H1 (cell line): ENCODE results near the gene GSAP. TPM values are rescaled to one million over a fixed set of nuclear protein-coding genes. Genes with fewer than 3 reads are reported as not detected.
"Not testable (repeated sequence)": the region's sequence is repeated elsewhere in the genome, so short reads cannot be mapped to it uniquely, and the experiment has no call there.

Experiments
- CTCF ChIA-PET: fragments of 300-600 bp; sonication (Branson Sonifier 250); formaldehyde crosslinking; loops from one replicate; lab custom pipeline; 2021; ENCODE audit not compliant: partially characterized antibody; lab: Charles Lee
- POLR2A ChIA-PET: fragments of 300-600 bp; sonication (Branson Sonifier 250); formaldehyde crosslinking; loops from one replicate; lab custom pipeline; 2021; ENCODE audit warnings: inconsistent platforms; ENCODE audit not compliant: partially characterized antibody; lab: Charles Lee
- DNase-seq, 2 experiments: peaks; one replicate each; pipeline versions ENCODE4 v3.0.0 to v3.0.0-alpha.2; 2010 to 2022; ENCODE audit warnings: low spot score in 2 of 2, low read depth in 1 of 2, mixed read lengths in 1 of 2
- FAIRE-seq: peaks from 2 replicates; lab custom pipeline; 2011; peaks lifted over from hg19 to GRCh38; lab: Jason Lieb, UNC
- H2AFZ ChIP-seq: 2 replicates; pipeline ENCODE4 v1.8.1; 2012; ENCODE audit warnings: low read length, inconsistent platforms
- H2AK5ac ChIP-seq: 2 replicates; pipeline ENCODE4 v1.6.1; 2013; ENCODE audit warnings: low read depth, low read length
- H2BK120ac ChIP-seq: replicated peaks from 2 replicates; pipeline ENCODE3; 2013; ENCODE audit warnings: low read depth, low read length, inconsistent platforms
- H2BK12ac ChIP-seq: 2 replicates; pipeline ENCODE4 v1.6.1; 2013; ENCODE audit warnings: low read depth, low read length
- H2BK15ac ChIP-seq: 2 replicates; pipeline ENCODE4 v1.6.1; 2013; ENCODE audit warnings: low read length
- H2BK20ac ChIP-seq: 2 replicates; pipeline ENCODE4 v1.6.1; 2013; ENCODE audit warnings: low read length
- H2BK5ac ChIP-seq: 2 replicates; pipeline ENCODE4 v1.6.1; 2013; ENCODE audit warnings: low read depth, low read length
- H3K14ac ChIP-seq: 2 replicates; pipeline ENCODE4 v1.6.1; 2013; ENCODE audit warnings: inconsistent platforms; ENCODE audit not compliant: insufficient read length
- H3K18ac ChIP-seq: 2 replicates; pipeline ENCODE4 v1.6.1; 2013; ENCODE audit warnings: low read length; ENCODE audit errors: extremely low read depth
- H3K23ac ChIP-seq: 2 replicates; pipeline ENCODE4 v1.6.1; 2013; ENCODE audit warnings: inconsistent platforms; ENCODE audit not compliant: insufficient read length
- H3K23me2 ChIP-seq: 2 replicates; pipeline ENCODE4 v1.6.1; 2013; ENCODE audit warnings: low read depth, low read length
- H3K27ac ChIP-seq: 2 replicates; pipeline ENCODE4 v1.6.1; 2011; ENCODE audit warnings: low read depth, low read length, inconsistent platforms
- H3K27me3 ChIP-seq, 4 experiments: replicated peaks in 1 of 4; 1 replicate in 1 of 4; 2 replicates in 3 of 4; pipeline versions ENCODE4 v1.6.1 to v1.8.1; 2011 to 2013; ENCODE audit warnings: low read length in 3 of 4, mild to moderate bottlenecking in 3 of 4, inconsistent platforms in 2 of 4, mixed read lengths in 2 of 4, moderate library complexity in 1 of 4; ENCODE audit not compliant: control insufficient read depth in 3 of 4, insufficient read depth in 3 of 4; ENCODE audit errors: extremely low read depth in 1 of 4
- H3K36me3 ChIP-seq, 4 experiments: 2 replicates each; pipeline versions ENCODE4 v1.6.1 to v1.8.1; 2011 to 2013; ENCODE audit warnings: mild to moderate bottlenecking in 4 of 4, low read length in 3 of 4, moderate library complexity in 2 of 4, control low read depth in 1 of 4, inconsistent platforms in 1 of 4; ENCODE audit not compliant: insufficient read depth in 4 of 4, control insufficient read depth in 2 of 4
- H3K4ac ChIP-seq: replicated peaks from 2 replicates; pipeline ENCODE3; 2013; ENCODE audit warnings: low read length, low read depth, mixed read lengths, inconsistent platforms; ENCODE audit not compliant: insufficient read length
- H3K4me1 ChIP-seq, 4 experiments: replicated peaks in 1 of 4; 1 replicate in 1 of 4; 2 replicates in 3 of 4; pipeline versions ENCODE4 v1.6.1 to v1.8.1; 2011 to 2013; ENCODE audit warnings: low read length in 3 of 4, inconsistent platforms in 2 of 4, mixed read lengths in 1 of 4; ENCODE audit not compliant: insufficient read depth in 4 of 4, control insufficient read depth in 3 of 4
- H3K4me2 ChIP-seq, 2 experiments: 2 replicates each; pipeline versions ENCODE4 v1.6.1 to v1.8.1; 2011 to 2013; ENCODE audit warnings: low read depth in 2 of 2, low read length in 2 of 2, control low read depth in 1 of 2, inconsistent platforms in 1 of 2, mild to moderate bottlenecking in 1 of 2; ENCODE audit not compliant: insufficient read depth in 1 of 2
- H3K4me3 ChIP-seq, 4 experiments: fragments of 200-600, 300-600 bp in 1 of 4; sonication (generic), shearing (Covaris generic), sonication (Bioruptor Twin) in 1 of 4; 2 replicates each; pipeline versions ENCODE4 v1.5.1 to v1.8.1; 2011 to 2016; ENCODE audit warnings: low read length in 4 of 4, low read depth in 3 of 4, control low read depth in 2 of 4, inconsistent platforms in 2 of 4, mild to moderate bottlenecking in 2 of 4, mixed read lengths in 1 of 4, moderate library complexity in 1 of 4; ENCODE audit not compliant: insufficient read depth in 2 of 4; ENCODE audit errors: extremely low read depth in 1 of 4
- H3K56ac ChIP-seq: replicated peaks from 2 replicates; pipeline ENCODE3; 2013; ENCODE audit warnings: low read depth, mild to moderate bottlenecking, mixed read lengths, low read length, inconsistent platforms; ENCODE audit not compliant: insufficient read length
- H3K79me1 ChIP-seq: 2 replicates; pipeline ENCODE4 v1.6.1; 2013; ENCODE audit warnings: low read depth, low read length, control low read depth
- H3K79me2 ChIP-seq, 2 experiments: 2 replicates each; pipeline versions ENCODE4 v1.6.1 to v1.8.1; 2012 to 2013; ENCODE audit warnings: low read length in 2 of 2, mild to moderate bottlenecking in 2 of 2, inconsistent platforms in 1 of 2; ENCODE audit not compliant: insufficient read depth in 2 of 2, control insufficient read depth in 1 of 2
- H3K9ac ChIP-seq, 4 experiments: replicated peaks in 1 of 4; 1 replicate in 1 of 4; 2 replicates in 3 of 4; pipeline versions ENCODE4 v1.6.1 to v1.8.1; 2011 to 2013; ENCODE audit warnings: low read depth in 3 of 4, low read length in 3 of 4, control low read depth in 2 of 4, mild to moderate bottlenecking in 2 of 4, moderate library complexity in 2 of 4, inconsistent platforms in 1 of 4; ENCODE audit errors: extremely low read depth in 1 of 4
- H3K9me3 ChIP-seq, 2 experiments: 2 replicates each; pipeline versions ENCODE4 v1.6.1 to v1.8.1; 2012 to 2013; ENCODE audit warnings: mild to moderate bottlenecking in 2 of 2, moderate library complexity in 2 of 2, control low read depth in 1 of 2, inconsistent platforms in 1 of 2, low read depth in 1 of 2, low read length in 1 of 2, mixed read lengths in 1 of 2; ENCODE audit not compliant: insufficient read depth in 2 of 2
- H4K20me1 ChIP-seq, 2 experiments: replicated peaks in 1 of 2; 2 replicates each; pipeline versions ENCODE3 to v1.8.1; 2011 to 2013; ENCODE audit warnings: inconsistent platforms in 2 of 2, low read length in 2 of 2, mild to moderate bottlenecking in 1 of 2; ENCODE audit not compliant: insufficient read depth in 2 of 2, control insufficient read depth in 1 of 2
- H4K5ac ChIP-seq: 2 replicates; pipeline ENCODE4 v1.6.1; 2013; ENCODE audit warnings: low read length, low read depth, mixed read lengths, inconsistent platforms; ENCODE audit not compliant: insufficient read length
- H4K8ac ChIP-seq: 2 replicates; pipeline ENCODE4 v1.8.0; 2013; ENCODE audit warnings: mild to moderate bottlenecking, moderate library complexity, low read length, inconsistent platforms; ENCODE audit not compliant: insufficient read depth; ENCODE audit errors: extremely low read depth
- H4K91ac ChIP-seq: replicated peaks from 2 replicates; pipeline ENCODE3; 2013; ENCODE audit warnings: low read length, mixed read lengths, inconsistent platforms; ENCODE audit not compliant: insufficient read length
- WGBS, 2 experiments: shearing (Covaris generic) in 1 of 2; methylation state at CpG; one replicate each; pipeline versions ENCODE4 v1.1.6 to v1.1.7; 2013 to 2015; ENCODE audit warnings: low lambda C conversion rate in 2 of 2, mixed read lengths in 2 of 2, inconsistent platforms in 1 of 2, low coverage in 1 of 2, missing lambda C conversion rate in 1 of 2; ENCODE audit not compliant: insufficient replicate concordance in 2 of 2, insufficient coverage in 1 of 2, insufficient read length in 1 of 2; ENCODE audit errors: extremely low coverage in 1 of 2, missing lambda C conversion rate in 1 of 2; 5-methylcytosine and 5-hydroxymethylcytosine counted together
- polyA plus RNA-seq, 7 experiments: library from polyadenylated mRNA; depleted of rRNA in 3 of 7; stranded (reverse) in 5 of 7; unstranded in 2 of 7; fragments of >200 nt in 5 of 7; fragments of 200-250 nt in 2 of 7; gene quantifications; 1 replicate in 5 of 7; 2 replicates in 1 of 7; 4 replicates in 1 of 7; pipeline versions ENCODE4 v1.2.1 to v1.2.3, GENCODE V29; 2011 to 2013; ENCODE audit warnings: missing spikeins in 2 of 7, mixed read lengths in 2 of 7
- total RNA-seq: library from RNA; stranded (reverse); fragmentation: NEBNext Ultra II Directional; extraction: Animal tissue kit (Norgen Biotek cat#: 25700); gene quantifications from 2 replicates; pipeline ENCODE4 v1.2.1, GENCODE V29; 2021

Gene GSAP
- total and polyA plus RNA-seq, 2 of the 8 experiments (the other 6 are each of a cell fraction or from before 2014, with no cell fraction given): 0.93 to 2.1 TPM

GRCh38 chr7:77345426-77345825 is 70.7 kb downstream of the GSAP start:
- WGBS, 2 experiments: 87% methylated on average over 9 of the region's 9 CpGs; no CpG with 5 or more reads in 1 of the 2 experiments

More at GRCh38 chr7:77345426-77345825, 70.7 kb downstream of the GSAP start:
- H3K18ac ChIP-seq, H3K4ac ChIP-seq, H2BK20ac ChIP-seq, H3K36me3 ChIP-seq, H2AK5ac ChIP-seq, H2BK5ac ChIP-seq, H2BK120ac ChIP-seq, H4K20me1 ChIP-seq, H3K79me2 ChIP-seq, H3K4me2 ChIP-seq, H3K4me1 ChIP-seq, H3K9ac ChIP-seq, H2AFZ ChIP-seq, H2BK12ac ChIP-seq, H2BK15ac ChIP-seq, H3K14ac ChIP-seq, POLR2A ChIA-PET, H3K27ac ChIP-seq, H3K23ac ChIP-seq, H4K91ac ChIP-seq, H4K5ac ChIP-seq, H3K4me3 ChIP-seq, H3K56ac ChIP-seq, H3K9me3 ChIP-seq, H3K27me3 ChIP-seq, H3K79me1 ChIP-seq, FAIRE-seq, H4K8ac ChIP-seq, H3K23me2 ChIP-seq, DNase-seq, CTCF ChIA-PET: not testable (repeated sequence)
